ENCODE measurements around the gene BAIAP2L2.

BAIAP2L2 gene

DNA sequence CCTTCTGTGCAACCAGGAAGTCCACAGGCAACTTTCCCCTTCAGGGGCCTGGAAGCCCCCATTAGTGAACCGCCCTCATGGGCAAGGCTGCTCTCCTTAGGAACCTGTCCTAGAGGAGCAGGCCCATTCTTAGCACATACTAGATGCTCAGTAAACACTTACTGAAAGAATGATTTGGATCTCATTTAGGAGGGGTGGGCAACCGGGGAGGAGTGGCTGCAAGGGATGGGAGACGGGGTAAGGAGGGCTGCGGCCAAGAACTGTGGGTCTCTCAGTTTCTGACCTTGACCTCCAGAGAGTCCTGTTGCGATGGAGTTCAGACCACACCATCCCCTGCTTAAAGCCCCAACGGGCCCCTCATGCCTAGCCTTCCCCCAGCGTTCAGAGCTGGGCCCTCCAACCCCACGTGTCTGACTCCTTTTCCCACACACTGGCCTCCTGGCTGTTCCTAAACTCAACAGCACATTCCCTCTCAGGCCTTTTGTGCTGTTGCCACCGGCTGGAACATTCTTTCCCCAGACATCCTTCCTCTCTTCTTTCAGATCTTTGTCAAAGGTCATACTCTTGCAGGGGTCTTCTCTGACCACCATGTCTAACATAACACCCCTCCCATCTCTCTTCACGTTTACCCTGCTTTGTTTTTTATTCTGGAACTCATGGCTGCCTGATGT, 74.0 kb downstream of the BAIAP2L2 start:
- DNase-seq: no peak

- DNase-seq: no peak
Measured at GRCh38 chr22:38035530-38035885, 75.0 kb downstream of the BAIAP2L2 start.

All from activated CD4-positive, alpha-beta T cell treated with anti-CD3 and anti-CD28 coated beads, Interleukin-10, Interleukin-2, amounts not matched to agents 100 ng/mL and 50 ng/mL, durations not matched to agents 16 hours and 8 hours (primary cell).